Smooth muscle cell of bladder (primary cell): ENCODE results near the gene ACOT13. TPM values are rescaled to one million over a fixed set of nuclear protein-coding genes. Genes with fewer than 3 reads are reported as not detected.

Source experiments
- total RNA-seq: library from RNA; depleted of rRNA; stranded (reverse); fragments of >200 nt; gene quantifications from 2 replicates; pipeline ENCODE4 v1.2.3, GENCODE V29; 2014

The ACOT13 gene
- total RNA-seq: 9.7 and 13.3 TPM in 2 replicates

GRCh38 chr6:24666641-24667377 is at the start of gene ACOT13, which contains the start of gene TDP2:
Gene ACOT13 (plus strand): TSS chr6:24667077. CDS start chr6:24667264, 187 bp downstream.
Gene TDP2 (minus strand): TSS chr6:24666899. CDS start chr6:24666862, 37 bp downstream.

GRCh38 chr6:24719125-24719971 is 52.5 kb downstream of the ACOT13 start, which contains the start of gene C6orf62:
Gene C6orf62 (minus strand): TSS chr6:24719154. CDS start chr6:24718668, 486 bp downstream.

Other genes with a start within 250 kb of the ACOT13 start
- gene GPLD1, start 177.5 kb upstream of the ACOT13 start, total RNA-seq: 0.14 and 0.28 TPM in 2 replicates
- 0.28 and 0.65 TPM in 2 replicates for gene ALDH5A1, start 172.1 kb upstream of the ACOT13 start, total RNA-seq
- under 0.01 and 0.09 TPM in 2 replicates for gene KIAA0319, start 20.9 kb upstream of the ACOT13 start, total RNA-seq
- 27.4 and 46.0 TPM in 2 replicates for gene TDP2, start 178 bp upstream of the ACOT13 start, total RNA-seq
- 76.6 and 78.4 TPM in 2 replicates for gene C6orf62, start 52.1 kb downstream of the ACOT13 start, total RNA-seq
- 8.2 and 10.7 TPM in 2 replicates for gene GMNN, start 107.9 kb downstream of the ACOT13 start, total RNA-seq
- not detected in 2 replicates for gene ARMH2, start 131.8 kb downstream of the ACOT13 start, total RNA-seq